DMS153 treated with DMSO at 0.1 percent for 48 hours (cell line): ENCODE measurements around the gene AKT3.
A peak's percentile ranks its signal among the peaks of the same experiment; 100 is the strongest.
"Not testable (repeated sequence)": the region's sequence is repeated elsewhere in the genome, so short reads cannot be mapped to it uniquely, and the experiment has no call there.

ENCODE experiments used
- DNase-seq: peaks from one replicate; lab custom pipeline; 2025; ENCODE audit not compliant: unreplicated experiment; lab: John Stamatoyannopoulos, UW

Gene AKT3

DNA sequence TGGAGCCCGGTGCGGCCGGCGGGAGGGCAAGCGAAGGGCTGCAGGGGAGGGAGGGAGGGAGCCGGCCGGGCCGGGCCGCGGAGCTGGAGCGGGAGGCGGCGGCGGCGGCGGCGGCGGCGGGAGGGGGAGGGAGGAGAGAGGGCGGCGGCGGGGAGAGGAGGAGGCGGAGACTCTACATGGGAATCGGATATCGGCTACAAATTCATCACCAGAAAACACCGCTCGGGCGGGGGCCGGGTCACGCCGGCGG, at the start of gene AKT3:
TSS of gene AKT3 (minus strand) at position 42 of the 250 bp plus-strand sequence. CDS start 7,073 bp downstream, outside the sequence.
- peak; percentile 89 for DNase-seq

DNA sequence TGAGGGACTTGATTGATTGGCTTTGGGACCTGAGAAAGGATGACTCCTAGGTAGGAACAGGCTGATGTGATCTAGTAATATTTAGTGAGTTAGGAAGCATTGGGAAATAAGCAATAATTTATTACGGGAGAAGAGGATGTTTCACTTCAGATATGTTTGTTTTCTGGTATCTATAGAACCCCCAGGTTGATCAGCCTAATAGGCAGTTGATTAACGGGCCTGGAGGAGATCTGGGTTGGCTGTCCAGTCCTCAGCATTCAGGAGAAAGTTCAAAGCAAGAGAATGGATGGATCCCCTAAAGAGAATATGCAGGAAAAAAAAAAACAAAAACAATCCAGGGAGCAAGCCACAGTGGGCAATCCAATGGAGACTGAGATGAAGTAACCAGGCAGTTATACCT, 48.2 kb upstream of the AKT3 start:
- no peak for DNase-seq

DNA sequence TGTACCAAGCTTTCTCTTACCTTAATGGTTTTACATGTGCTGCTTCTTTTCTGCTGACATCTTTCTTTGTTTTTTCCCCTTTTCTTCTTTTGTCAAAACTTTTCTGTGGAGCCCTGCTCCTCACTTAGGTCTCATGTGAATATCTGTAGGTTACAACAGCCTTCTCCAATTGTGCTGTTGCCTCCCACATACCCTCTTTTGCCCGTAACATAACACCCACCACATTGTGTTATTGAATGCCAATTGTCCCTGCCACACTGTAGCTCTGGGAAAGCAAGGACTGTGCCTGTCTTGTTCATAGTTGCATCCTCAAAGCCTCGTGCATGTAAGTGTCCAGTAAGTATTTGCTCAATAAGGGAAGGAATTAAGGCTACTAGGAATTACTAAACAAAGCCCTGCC, 46.3 kb upstream of the AKT3 start:
- no peak for DNase-seq

DNA sequence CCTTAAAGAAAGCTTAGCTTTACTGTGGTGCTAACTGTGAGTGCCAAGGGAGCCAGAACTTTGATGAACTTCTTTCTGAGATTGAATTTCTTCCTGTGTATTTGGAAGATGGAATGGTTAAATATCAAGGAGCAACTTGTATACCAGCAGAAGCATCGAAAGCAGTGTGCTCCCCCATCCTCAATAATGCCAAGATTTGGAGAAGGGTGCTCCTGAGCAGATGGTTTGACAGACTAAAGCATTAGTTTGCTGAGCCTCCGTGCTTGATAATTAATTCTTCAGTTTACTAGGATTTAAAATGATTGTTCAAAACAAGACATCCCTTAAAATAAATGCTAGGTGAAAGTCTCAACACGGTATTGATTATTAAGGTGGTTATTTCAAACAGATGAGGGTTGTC, 42.4 kb upstream of the AKT3 start:
- no peak for DNase-seq

DNA sequence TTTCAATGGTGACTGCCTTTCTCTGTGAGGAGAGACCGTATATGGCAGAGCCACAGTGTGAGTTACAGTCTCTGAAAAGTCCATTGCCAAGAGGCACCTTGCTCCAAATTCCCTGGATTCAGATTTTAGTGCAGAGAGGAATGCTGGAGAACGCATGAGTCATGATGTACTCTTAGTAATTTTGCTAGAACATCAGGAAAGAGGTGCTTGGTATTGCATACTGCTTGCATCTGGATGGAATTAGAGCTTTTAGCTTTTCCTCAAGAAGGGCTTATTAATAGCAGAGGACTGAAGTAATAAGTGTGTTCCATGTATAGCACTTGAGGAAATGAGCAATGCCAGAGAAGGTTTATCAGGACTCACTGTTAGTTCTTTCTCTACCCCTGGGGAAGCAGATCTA, 40.5 kb upstream of the AKT3 start:
- no peak for DNase-seq

DNA sequence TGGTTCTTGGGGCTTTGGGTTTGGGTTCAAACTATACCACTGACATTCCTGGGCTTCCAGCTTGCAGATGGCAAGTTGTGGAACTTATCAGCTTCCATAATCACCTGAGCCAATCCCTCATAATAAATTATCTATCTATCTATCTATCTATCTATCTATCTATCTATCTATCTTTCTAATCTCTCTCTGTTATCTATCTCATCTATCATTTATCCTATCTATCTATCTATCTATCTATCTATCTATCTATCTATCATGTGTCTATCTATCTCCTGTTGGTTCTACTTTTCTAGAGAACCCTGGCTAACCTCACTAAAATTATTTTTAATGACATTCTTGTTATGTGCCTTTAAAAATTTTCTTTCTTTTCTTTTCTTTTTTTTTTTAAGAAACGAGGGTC, 35.8 kb upstream of the AKT3 start:
- no peak for DNase-seq

DNA sequence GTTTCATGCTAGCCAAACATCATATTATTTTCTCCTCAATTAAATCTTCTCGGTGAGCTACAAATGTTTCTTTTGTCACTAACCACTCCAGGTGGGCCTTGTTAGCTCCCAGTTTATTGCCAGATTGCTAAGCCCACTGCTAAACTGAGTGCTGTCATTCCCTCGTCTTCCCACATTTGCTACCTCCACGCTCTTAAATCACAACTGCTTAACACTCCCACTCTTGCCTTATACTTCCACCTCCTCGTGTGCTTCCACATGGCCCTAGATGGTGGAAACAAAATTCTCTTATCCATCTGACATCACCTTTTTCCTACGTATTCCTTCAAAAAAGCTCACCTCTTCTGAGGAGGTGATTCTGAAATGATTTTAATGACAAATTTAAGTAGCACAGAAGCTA, 34.6 kb upstream of the AKT3 start:
- DNase-seq: no peak

DNA sequence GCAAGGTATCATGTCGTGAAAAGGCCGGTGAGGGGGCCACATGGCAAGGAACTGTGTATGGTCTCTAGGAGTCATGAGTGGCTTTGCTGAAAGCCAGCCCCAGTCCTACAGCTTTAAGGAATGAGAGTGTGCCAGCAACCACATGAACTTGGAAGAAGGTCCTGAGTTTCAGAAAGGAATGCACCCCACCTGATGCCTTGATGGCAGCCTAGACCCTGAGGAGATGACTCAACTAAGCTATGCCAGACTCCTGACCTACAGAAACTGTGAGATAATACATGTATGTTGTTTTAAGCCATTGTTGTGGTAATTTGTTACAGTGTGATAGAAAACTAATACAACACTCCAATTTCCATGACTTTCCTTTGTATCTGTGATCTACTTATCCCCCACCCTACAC, 33.5 kb upstream of the AKT3 start:
- DNase-seq: no peak

DNA sequence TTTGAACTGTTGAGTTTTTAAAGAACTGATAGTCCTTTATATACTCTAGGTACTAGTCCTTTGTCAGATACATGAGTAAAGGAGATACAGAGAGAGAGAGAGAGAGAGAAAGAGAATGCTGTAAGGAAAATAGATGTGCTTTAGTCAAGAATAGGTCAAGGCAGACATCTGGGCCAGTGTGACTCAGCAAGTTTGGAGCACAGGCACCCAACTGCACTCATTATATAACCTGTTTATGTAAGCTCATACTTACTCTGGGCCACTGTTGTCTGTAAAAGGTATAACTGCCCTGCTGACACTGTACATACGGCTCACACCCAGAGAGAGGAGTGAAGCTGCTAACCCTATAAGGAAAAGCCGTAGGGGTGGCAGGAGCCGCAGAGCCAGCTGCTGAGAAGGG, 32.2 kb upstream of the AKT3 start:
- DNase-seq: no peak

DNA sequence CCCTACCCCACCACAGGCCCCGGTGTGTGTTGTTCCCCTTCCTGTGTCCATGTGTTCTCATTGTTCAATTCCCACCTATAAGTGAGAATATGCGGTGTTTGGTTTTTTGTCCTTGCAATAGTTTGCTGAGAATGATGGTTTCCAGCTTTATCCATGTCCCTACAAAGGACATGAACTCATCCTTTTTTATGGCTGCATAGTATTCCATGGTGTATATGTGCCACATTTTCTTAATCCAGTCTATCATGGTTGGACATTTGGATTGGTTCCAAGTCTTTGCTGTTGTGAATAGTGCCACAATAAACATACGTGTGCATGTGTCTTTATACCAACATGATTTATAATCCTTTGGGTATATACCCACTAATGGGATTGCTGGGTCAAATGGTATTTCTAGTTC, 27.0 kb upstream of the AKT3 start:
- not testable (repeated sequence) for DNase-seq

DNA sequence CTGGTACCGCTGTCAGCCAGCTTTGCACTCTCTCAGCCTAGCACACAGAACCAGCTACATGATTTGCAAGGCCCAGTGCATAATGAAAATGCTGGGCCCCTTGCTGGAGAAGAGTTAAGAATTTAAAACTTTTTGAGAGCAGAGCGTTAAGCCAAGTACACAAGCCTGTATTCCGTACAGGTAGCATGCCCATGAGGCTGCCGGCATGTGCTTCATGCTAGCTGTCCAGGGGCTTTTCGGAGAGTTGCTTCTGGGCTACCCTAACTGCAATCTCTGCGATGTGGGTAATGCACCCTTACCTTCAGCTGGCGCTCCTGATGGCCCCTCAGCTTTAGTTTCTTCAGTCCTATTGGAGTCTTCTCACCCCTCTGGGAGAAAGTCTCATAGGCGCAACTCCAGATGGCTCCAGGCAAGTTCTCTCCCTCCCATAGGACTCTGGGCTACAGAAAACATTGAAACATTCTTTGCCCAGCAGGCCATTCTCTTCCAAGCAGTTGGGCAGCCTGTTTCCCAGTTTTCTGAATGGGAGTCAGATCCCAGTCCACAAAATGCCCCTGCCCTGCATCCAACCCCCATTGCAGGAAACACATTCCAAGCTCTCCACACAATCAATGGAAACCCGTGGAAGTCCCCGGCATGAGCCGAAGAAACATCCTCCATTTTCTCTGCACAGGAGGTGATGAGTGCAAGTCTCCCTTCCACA, 5.7 kb upstream of the AKT3 start:
- no peak for DNase-seq

DNA sequence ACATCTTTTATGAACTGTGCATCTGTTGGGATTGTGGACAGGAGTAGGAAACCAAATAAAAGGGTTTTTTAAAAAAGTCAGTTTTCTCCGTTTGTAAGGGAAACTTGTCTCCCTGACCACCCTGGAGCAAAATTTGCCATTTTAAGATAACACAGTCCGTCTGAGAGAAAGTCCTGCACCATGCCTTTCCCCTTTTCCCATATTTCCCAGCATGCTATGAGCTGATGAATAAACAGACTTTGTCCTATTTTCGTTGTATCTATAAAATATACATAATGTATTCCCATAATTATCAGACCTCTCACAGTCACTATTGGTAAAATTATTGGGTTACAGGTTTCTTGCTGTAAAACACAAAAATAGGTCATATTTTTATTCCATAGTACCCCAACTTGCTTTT, 1.7 kb upstream of the AKT3 start:
- no peak for DNase-seq

DNA sequence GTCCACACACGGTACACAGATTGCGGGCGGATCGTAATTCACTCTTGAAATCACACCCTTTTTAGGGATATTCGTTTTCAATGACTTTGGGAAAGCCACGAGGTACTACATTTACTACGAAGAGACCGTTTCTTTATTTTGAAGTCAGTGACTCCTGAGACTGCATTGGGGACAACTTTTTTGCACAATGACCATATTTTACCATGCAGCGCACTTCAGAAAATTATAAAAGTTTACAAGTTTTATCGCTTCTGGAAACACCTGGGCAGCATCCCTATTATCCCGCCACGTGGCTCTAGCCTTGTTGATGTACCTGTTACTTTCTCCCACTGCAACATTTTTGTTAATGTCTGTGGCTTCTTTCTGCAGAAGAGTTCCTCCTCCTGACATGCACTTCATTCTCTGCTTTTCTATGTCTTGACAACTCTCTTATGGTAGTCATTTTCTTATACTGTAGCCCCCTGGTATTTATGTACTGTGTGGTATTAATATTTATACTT, 1.3 kb upstream of the AKT3 start:
- peak; percentile 48 for DNase-seq

DNA sequence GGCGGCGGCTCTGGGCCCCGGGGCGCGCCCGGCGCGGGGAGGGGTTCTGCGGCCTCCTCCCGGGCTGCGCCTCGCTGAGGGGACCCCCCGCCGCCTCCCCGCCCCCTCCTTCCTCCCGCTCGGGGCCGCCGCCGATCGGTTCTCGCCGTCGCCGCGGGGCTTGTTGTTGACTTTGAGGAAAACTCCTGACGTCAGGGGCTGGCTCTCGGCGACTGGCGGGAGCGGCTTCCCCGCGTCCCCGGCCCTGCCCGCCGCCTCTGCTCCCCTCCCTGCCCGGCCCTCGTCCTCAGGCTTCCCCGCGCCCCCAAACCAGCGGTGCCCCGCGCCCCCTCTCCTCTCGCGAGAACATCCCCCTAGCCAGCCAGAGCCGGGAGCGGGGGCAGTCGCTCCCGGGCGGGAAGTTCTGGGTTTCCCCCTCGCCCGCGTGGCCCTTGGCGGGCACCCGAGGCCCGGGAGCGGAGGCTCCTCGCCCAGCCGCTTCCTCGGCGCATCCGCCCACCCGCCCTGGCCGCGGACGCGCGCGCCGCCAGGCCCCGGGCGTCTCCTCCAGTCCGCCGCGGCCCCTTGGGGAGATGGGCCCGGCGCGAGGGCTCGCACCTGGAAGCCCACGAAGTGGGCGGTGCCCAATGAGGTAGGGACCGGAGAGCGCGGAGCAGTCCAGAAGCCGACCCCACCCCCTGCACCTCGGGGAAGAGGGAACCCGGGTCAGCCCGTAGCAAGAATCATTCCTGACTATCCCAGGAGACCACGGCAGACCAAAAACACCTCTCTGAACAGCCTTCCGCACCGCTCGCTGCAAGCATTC, 611 bp upstream of the AKT3 start:
- DNase-seq: peak; percentile 89

DNA sequence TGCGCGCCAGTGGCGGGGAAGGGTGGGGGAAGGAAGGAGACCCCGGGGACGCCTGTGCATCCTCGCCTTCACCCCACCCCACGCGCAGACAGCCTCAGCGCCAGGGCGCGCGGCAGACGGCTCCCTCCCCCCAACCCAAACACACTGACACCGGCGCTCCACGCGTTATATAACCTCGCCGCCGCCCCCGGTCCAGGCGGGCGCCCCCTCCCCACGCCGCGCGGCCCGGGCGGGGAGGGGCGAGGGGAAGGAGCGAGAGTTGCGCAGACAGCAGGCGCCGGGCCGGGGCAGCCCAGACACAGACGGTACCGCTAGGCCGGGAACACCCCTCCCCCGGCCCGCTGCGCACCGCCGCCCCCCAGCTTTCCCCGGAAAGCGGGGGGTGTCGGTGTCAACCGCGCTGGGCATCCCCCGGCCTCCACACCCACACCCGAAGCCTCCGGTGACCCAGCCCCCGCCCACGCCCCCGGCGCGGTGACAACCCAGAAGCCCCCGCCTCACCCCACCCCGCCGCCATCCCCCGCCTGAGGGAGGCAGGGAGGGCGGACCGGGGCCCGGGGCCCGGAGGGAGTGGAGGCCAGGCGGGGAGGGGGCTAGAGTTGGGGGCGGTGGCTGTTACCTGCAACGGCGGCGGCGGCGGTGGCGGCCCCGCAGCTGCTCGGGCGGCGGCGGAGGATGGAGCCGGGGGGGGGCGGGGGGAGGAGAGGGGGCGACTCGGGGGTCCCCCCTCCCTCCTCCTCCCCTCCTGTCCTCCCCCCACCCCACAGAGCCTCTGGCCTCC, 432 bp downstream of the AKT3 start:
- DNase-seq: no peak

DNA sequence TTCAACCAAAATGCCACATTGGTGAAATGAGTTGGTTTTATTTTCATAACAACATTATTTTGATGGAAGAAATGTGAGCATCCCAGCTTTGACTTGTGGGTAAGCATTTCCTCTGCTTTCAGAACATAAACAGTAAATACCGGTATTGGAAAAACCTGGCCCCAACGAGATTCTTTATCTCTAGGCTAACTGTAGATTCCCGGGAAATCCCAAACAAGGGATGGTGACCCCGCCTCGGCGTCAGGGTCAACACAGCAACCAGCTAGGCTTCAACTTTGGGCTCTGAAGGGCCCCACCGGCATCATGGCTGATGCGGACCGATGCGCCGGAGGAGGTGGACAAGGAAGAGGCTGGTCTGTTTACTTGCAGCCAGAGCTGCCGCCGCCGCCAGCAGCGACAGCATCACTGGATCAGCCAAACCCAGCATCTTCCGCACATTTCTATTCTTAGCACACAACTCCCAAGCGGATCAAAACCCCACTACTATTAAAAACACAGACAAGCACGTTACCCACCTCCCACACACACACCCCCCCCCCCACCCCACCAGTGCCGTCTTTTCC, 1.1 kb downstream of the AKT3 start:
- DNase-seq: peak; percentile 74

DNA sequence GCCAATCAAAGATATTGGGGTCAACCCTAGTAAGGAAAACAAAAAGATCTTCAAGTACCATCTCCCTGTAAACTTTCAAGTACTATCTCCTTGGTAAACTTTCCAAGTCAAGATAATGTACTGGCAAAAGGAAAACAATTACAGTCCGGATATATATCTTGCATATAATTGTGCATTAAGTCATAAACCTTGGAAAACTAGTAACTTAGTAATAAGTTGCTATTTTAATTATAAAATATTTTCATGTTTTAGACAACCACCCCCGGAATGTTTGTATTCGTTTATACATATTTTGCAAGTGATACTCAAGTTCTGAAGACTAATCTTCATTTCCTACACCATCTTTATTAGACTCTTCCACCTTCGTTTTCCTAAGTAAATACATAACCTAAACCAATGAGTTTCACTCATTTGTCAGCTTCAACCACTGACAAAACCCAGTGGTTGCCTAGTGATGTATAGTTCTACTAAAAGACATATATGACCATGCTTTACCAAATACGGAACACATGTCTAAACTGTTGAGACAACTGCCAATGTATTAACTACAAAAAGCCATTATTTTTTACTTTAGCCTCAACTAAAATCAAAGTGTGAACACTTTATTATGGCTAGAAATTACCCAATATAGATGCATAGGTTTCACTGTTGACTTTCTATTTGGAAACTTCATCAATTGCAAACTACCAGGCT, 1.7 kb downstream of the AKT3 start:
- no peak for DNase-seq

DNA sequence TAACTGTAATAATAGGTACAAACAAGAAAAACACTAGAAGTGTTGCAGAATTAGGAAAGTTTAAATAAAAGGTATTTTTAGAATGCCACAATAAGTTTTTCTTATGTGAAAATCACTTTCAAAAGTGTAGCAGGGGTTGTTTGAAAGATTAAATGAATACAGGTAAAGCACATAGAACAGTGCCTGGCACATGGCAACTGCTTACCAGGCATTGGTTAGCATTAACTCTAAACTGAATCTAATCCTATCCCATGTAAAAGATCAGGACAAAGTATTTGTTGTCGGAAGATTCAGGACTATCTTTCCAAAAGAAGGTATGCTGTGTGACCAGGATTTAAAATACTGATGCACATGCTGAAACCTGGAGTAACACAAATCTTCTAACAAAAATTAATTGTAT, 3.3 kb downstream of the AKT3 start:
- DNase-seq: no peak

DNA sequence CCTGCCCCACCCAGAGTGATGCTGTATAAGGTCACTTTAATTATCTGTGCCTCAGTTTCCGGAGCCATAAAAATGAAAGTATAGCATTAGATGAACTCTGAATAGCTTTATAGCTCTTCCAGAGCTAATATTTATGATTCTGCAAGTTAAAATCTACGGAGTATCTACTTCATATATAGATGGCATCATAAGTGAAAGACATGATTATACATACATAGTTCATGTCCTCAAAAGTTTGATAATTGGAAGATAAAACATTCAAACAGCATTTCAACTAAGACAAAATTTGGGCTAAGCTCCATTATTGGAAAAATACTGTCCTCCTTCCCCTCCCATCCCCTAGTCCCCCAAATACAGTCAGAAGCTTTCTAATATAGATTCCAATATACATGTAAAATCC, 4.2 kb downstream of the AKT3 start:
- no peak for DNase-seq

DNA sequence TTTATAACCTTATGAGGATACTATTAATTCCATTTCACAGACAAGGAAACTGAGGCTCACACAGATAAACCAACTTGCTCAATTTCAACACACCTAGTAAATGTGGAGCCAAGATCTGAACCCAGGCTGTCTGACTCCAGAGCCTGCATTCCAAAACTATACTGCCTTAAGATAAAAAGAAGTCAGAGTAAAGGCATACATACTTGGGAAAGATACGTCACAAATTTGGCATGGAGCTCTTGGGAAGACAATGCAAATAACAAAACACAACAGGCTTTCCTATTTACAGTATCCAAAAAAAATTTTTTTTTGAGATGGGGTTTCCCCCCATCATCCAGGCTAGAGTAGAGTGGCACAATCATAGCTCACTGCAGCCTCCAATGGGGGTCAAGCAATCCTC, 5.9 kb downstream of the AKT3 start:
- DNase-seq: no peak

DNA sequence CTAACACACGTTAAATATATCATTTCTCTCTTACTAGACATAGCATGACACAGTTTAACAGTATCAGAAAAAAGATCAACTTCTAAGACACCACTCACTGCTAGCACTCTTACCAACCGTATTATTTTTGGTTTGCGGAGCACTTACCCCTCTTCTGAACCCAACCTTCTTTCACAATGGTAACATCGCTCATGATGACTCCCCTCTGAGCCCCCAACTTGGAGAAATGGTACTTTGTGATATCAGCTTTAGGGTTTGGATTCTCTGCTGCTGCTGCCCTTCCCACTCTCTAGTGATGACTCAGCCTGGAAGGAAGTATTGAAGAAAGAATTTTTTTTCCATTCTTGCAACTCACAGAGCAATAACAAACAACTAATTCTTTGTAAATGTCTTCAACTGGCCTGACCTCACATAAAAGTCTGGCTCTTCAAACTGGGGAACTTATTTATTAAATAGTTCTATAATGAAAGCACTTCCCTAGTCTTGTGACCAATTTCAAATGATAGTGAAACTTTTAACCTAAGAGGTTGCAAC, 7.0 kb downstream of the AKT3 start:
- DNase-seq: no peak
